ENCODE measurements around the gene IL17REL. TPM values are rescaled to one million over a fixed set of nuclear protein-coding genes. Genes with fewer than 3 reads are reported as not detected.

IL17REL gene
- polyA plus RNA-seq, 1 experiment = not detected

- Histone ChIP-seq H3K36me3 (ENCODE audit: control insufficient read depth, insufficient read depth, low read length) (no peaks in the 10 kb centered on the region), H3K27me3 (ENCODE audit: control insufficient read depth, insufficient read depth, low read length) (peaks cover 20% of the 10 kb centered on the region), H3K4me3 (ENCODE audit: low read depth, low read length) (no peak overlapping the region)
- CTCF ChIA-PET = interaction anchor here (4.2 kb wide), 1 partner anchor 12 kb away, joined by 18 read pairs; no protein-coding TSS in a partner anchor
- POLR2A ChIA-PET = interaction anchor here (0.7 kb wide), 1 partner anchor 162 kb away, joined by 9 read pairs; no protein-coding TSS in a partner anchor
- TF ChIP-seq CTCF (IDR thresholded peaks at IDR 0.05; ENCODE audit: insufficient read depth, low read depth, low read length) = no peak
- DNase-seq (ENCODE audit: low read depth) = no peak
Observed at GRCh38 chr22:50018608-50019285, 6.2 kb upstream of the IL17REL start.

GRCh38 chr22:50017701-50018224 lies 5.2 kb upstream of the IL17REL start:
- no peak for TF ChIP-seq CTCF (IDR thresholded peaks at IDR 0.05; ENCODE audit: insufficient read depth, low read depth, low read length)
- ChIA-PET CTCF (interaction anchor here (1.3 to 4.2 kb wide), 2 partner anchors 13 to 25 kb away, joined by 3 to 18 read pairs; no protein-coding TSS in a partner anchor), POLR2A (interaction anchor here (0.7 kb wide), 1 partner anchor 163 kb away, joined by 9 read pairs; no protein-coding TSS in a partner anchor)
- H3K27me3 ChIP-seq (ENCODE audit: control insufficient read depth, insufficient read depth, low read length) = peaks cover 22% of the 10 kb centered on the region
- H3K36me3 ChIP-seq (ENCODE audit: control insufficient read depth, insufficient read depth, low read length) = no peaks in the 10 kb centered on the region
- no peak for DNase-seq (ENCODE audit: low read depth)
- no peak overlapping the region for H3K4me3 ChIP-seq (ENCODE audit: low read depth, low read length)

- ChIA-PET CTCF (interaction anchor here (1.3 to 4.2 kb wide), 2 partner anchors 13 to 24 kb away, joined by 3 to 18 read pairs; no protein-coding TSS in a partner anchor), POLR2A (no interaction called here)
- no peak for TF ChIP-seq CTCF (IDR thresholded peaks at IDR 0.05; ENCODE audit: insufficient read depth, low read depth, low read length)
- Histone ChIP-seq H3K4me3 (ENCODE audit: low read depth, low read length) (no peak overlapping the region), H3K36me3 (ENCODE audit: control insufficient read depth, insufficient read depth, low read length) (no peaks in the 10 kb centered on the region), H3K27me3 (ENCODE audit: control insufficient read depth, insufficient read depth, low read length) (peaks cover 20% of the 10 kb centered on the region)
- no peak for DNase-seq (ENCODE audit: low read depth)
Observed at GRCh38 chr22:50016988-50017700, 4.6 kb upstream of the IL17REL start.

GRCh38 chr22:50016308-50016987 lies 3.9 kb upstream of the IL17REL start:
- ChIA-PET CTCF (interaction anchor here (4.2 kb wide), 1 partner anchor 14 kb away, joined by 18 read pairs; no protein-coding TSS in a partner anchor), POLR2A (no interaction called here)
- Histone ChIP-seq H3K4me3 (ENCODE audit: low read depth, low read length) (no peak overlapping the region), H3K27me3 (ENCODE audit: control insufficient read depth, insufficient read depth, low read length) (peaks cover 25% of the 10 kb centered on the region), H3K36me3 (ENCODE audit: control insufficient read depth, insufficient read depth, low read length) (no peaks in the 10 kb centered on the region)
- DNase-seq (ENCODE audit: low read depth) = no peak
- no peak for TF ChIP-seq CTCF (IDR thresholded peaks at IDR 0.05; ENCODE audit: insufficient read depth, low read depth, low read length)
